ENCODE data around the gene TRPC6.
"Not testable (repeated sequence)": the region's sequence is repeated elsewhere in the genome, so short reads cannot be mapped to it uniquely, and the experiment has no call there.

The TRPC6 gene

GRCh38 chr11:101516546-101516945 lies 67.3 kb downstream of the TRPC6 start:
- DNase-seq, result no peak

GRCh38 chr11:101511065-101511464 lies 72.7 kb downstream of the TRPC6 start:
- DNase-seq, result no peak

GRCh38 chr11:101510591-101510990 lies 73.2 kb downstream of the TRPC6 start:
- DNase-seq, result no peak

GRCh38 chr11:101509922-101510321 lies 73.9 kb downstream of the TRPC6 start:
- no peak for DNase-seq

GRCh38 chr11:101508370-101508769 lies 75.4 kb downstream of the TRPC6 start:
- DNase-seq, result no peak

GRCh38 chr11:101498891-101499290 lies 84.9 kb downstream of the TRPC6 start:
- DNase-seq, result no peak

GRCh38 chr11:101497291-101497690 lies 86.5 kb downstream of the TRPC6 start:
- no peak for DNase-seq

GRCh38 chr11:101487775-101488174 lies 96.0 kb downstream of the TRPC6 start:
- DNase-seq, result no peak

- no peak for DNase-seq
Measured at GRCh38 chr11:101482556-101483124, 101.2 kb downstream of the TRPC6 start.

- DNase-seq, result no peak
Measured at GRCh38 chr11:101478587-101479369, 105.0 kb downstream of the TRPC6 start.

GRCh38 chr11:101477926-101478325 lies 105.9 kb downstream of the TRPC6 start:
- DNase-seq, result no peak

- no peak for DNase-seq
Measured at GRCh38 chr11:101476191-101476590, 107.6 kb downstream of the TRPC6 start.

GRCh38 chr11:101475699-101476098 lies 108.1 kb downstream of the TRPC6 start:
- DNase-seq, result no peak

- no peak for DNase-seq
Measured at GRCh38 chr11:101474666-101475065, 109.1 kb downstream of the TRPC6 start.

- DNase-seq, result no peak
Measured at GRCh38 chr11:101470881-101471520, 112.8 kb downstream of the TRPC6 start.

- DNase-seq, result no peak
Measured at GRCh38 chr11:101470419-101470818, 113.4 kb downstream of the TRPC6 start.

GRCh38 chr11:101466352-101466751 lies 117.5 kb downstream of the TRPC6 start:
- DNase-seq, result no peak

GRCh38 chr11:101464388-101464787 lies 119.4 kb downstream of the TRPC6 start:
- not testable (repeated sequence) for DNase-seq

- DNase-seq, result no peak
Measured at GRCh38 chr11:101459020-101459419, 124.8 kb downstream of the TRPC6 start.

- DNase-seq, result no peak
Measured at GRCh38 chr11:101458161-101458560, 125.6 kb downstream of the TRPC6 start.

GRCh38 chr11:101456812-101457211 lies 127.0 kb downstream of the TRPC6 start:
- DNase-seq, result no peak

GRCh38 chr11:101453682-101454081 lies 130.1 kb downstream of the TRPC6 start:
- no peak for DNase-seq

GRCh38 chr11:101448881-101449442 lies 134.8 kb downstream of the TRPC6 start:
- DNase-seq, result no peak

- DNase-seq, result no peak
Measured at GRCh38 chr11:101446726-101447125, 137.1 kb downstream of the TRPC6 start.
